Keratinocyte (primary cell): ENCODE results near the gene ZBTB45. TPM values are rescaled to one million over a fixed set of nuclear protein-coding genes. Genes with fewer than 3 reads are reported as not detected.

Source experiments
- DNase-seq: peaks from one replicate; pipeline ENCODE4 v3.0.0-alpha.2; 2011; ENCODE audit warnings: low read depth, missing footprints, low spot score
- FAIRE-seq: peaks from 2 replicates; lab custom pipeline; 2011; peaks lifted over from hg19 to GRCh38; lab: Jason Lieb, UNC
- H2AFZ ChIP-seq: 2 replicates; pipeline ENCODE4 v1.6.0; 2012; ENCODE audit warnings: low read length, control low read depth, inconsistent platforms; ENCODE audit not compliant: control insufficient read depth
- H3K27ac ChIP-seq: 2 replicates; pipeline ENCODE4 v1.5.1; 2011; ENCODE audit warnings: low read length; ENCODE audit not compliant: control insufficient read depth, insufficient read depth
- H3K27me3 ChIP-seq: 3 replicates; pipeline ENCODE4 v1.6.0; 2011; ENCODE audit warnings: low read length; ENCODE audit not compliant: control insufficient read depth, insufficient read depth; ENCODE audit errors: extremely low read depth
- H3K36me3 ChIP-seq, 2 experiments: 2 replicates in 1 of 2; 3 replicates in 1 of 2; pipeline ENCODE4 v1.5.1; 2011; ENCODE audit warnings: low read length in 2 of 2, mild to moderate bottlenecking in 1 of 2; ENCODE audit not compliant: control insufficient read depth in 2 of 2, insufficient read depth in 2 of 2; ENCODE audit errors: extremely low read depth in 1 of 2
- H3K4me1 ChIP-seq: 3 replicates; pipeline ENCODE4 v1.5.1; 2011; ENCODE audit warnings: low read length; ENCODE audit not compliant: control insufficient read depth, insufficient read depth; ENCODE audit errors: extremely low read depth
- H3K4me2 ChIP-seq: 3 replicates; pipeline ENCODE4 v1.6.0; 2011; ENCODE audit warnings: low read depth, low read length; ENCODE audit not compliant: control insufficient read depth, insufficient read depth; ENCODE audit errors: extremely low read depth
- H3K4me3 ChIP-seq, 3 experiments: fragments of 200-600 bp in 1 of 3; sonication (generic) in 1 of 3; 2 replicates in 2 of 3; 3 replicates in 1 of 3; pipeline ENCODE4 v1.5.1; 2011 to 2016; ENCODE audit warnings: low read length in 3 of 3, mild to moderate bottlenecking in 3 of 3, control low read depth in 2 of 3, inconsistent platforms in 1 of 3, low read depth in 1 of 3, mixed read lengths in 1 of 3, mixed run types in 1 of 3, moderate library complexity in 1 of 3; ENCODE audit not compliant: control insufficient read depth in 2 of 3, insufficient read depth in 2 of 3; ENCODE audit errors: extremely low read depth in 1 of 3
- H3K79me2 ChIP-seq: 2 replicates; pipeline ENCODE4 v1.6.0; 2012; ENCODE audit warnings: low read length; ENCODE audit not compliant: control insufficient read depth, insufficient read depth
- H3K9ac ChIP-seq: 3 replicates; pipeline ENCODE4 v1.6.0; 2011; ENCODE audit warnings: low read length; ENCODE audit not compliant: control insufficient read depth, insufficient read depth; ENCODE audit errors: extremely low read depth
- H3K9me1 ChIP-seq: 3 replicates; pipeline ENCODE4 v1.6.0; 2011; ENCODE audit warnings: low read length; ENCODE audit not compliant: control insufficient read depth, insufficient read depth; ENCODE audit errors: extremely low read depth
- H3K9me3 ChIP-seq: 2 replicates; pipeline ENCODE4 v1.5.1; 2012; ENCODE audit warnings: low read depth, low read length; ENCODE audit not compliant: control insufficient read depth
- H4K20me1 ChIP-seq: 3 replicates; pipeline ENCODE4 v1.6.0; 2011; ENCODE audit warnings: low read length; ENCODE audit not compliant: control insufficient read depth, insufficient read depth; ENCODE audit errors: extremely low read depth
- CTCF ChIP-seq, 3 experiments: IDR thresholded peaks in 1 of 3; conservative IDR thresholded peaks in 1 of 3; optimal IDR thresholded peaks in 1 of 3; 2 replicates in 2 of 3; 3 replicates in 1 of 3; pipeline versions ENCODE3 to v1.5.1; 2011; ENCODE audit warnings: low read length in 3 of 3, mild to moderate bottlenecking in 3 of 3, moderate library complexity in 2 of 3, control low read depth in 1 of 3, inconsistent platforms in 1 of 3; ENCODE audit not compliant: insufficient read depth in 2 of 3; ENCODE audit errors: extremely low read depth in 1 of 3
- EZH2 ChIP-seq: IDR thresholded peaks from one replicate; pipeline ENCODE4 v1.6.1; 2012; ENCODE audit warnings: inconsistent platforms, mild to moderate bottlenecking, low read length, moderate library complexity
- dilution Hi-C: fragments of 300-500 bp; cut with MboI; formaldehyde crosslinking; loops from one replicate; pipeline ENCODE4 v1.7.0; 2020; ENCODE audit warnings: low sequenced_read_pairs; ENCODE audit not compliant: extremely low pct_ligation_motif_present
- polyA plus RNA-seq, 5 experiments: library from polyadenylated mRNA; depleted of rRNA in 3 of 5; stranded (reverse) in 3 of 5; stranded (forward) in 1 of 5; unstranded in 1 of 5; fragments of >200 nt; gene quantifications; 1 replicate in 1 of 5; 2 replicates in 3 of 5; 3 replicates in 1 of 5; pipeline versions ENCODE4 v1.2.1 to v1.2.3, GENCODE V29; 2011 to 2012; ENCODE audit warnings: missing spikeins in 2 of 5, low read depth in 1 of 5, low replicate concordance in 1 of 5

The ZBTB45 gene
- polyA plus RNA-seq, 1 donor (not counting 4 experiments of a cell fraction or from before 2014, with no cell fraction given), result 3.1 TPM

GRCh38 chr19:58561373-58562121 is 41.9 kb upstream of the ZBTB45 start:
- Histone ChIP-seq H3K9me3 (no peaks in the 10 kb centered on the region), H3K36me3 (peaks cover 3 to 8% of the 10 kb centered on the region in 2 experiments), H3K4me3 (peak overlapping the region in 2 of 3 experiments; percentile 23 to 54), H3K79me2 (peaks cover 16% of the 10 kb centered on the region), H3K4me2 (peak overlapping the region; percentile 84), H3K9ac (peak overlapping the region; percentile 44), H4K20me1 (no peaks in the 10 kb centered on the region), H2AFZ (no peak overlapping the region), H3K27me3 (peaks cover 4% of the 10 kb centered on the region), H3K9me1 (no peaks in the 10 kb centered on the region), H3K4me1 (peaks cover 30% of the 10 kb centered on the region), H3K27ac (no peak overlapping the region)
- dilution Hi-C loops, result no loop called here
- FAIRE-seq, result no peak
- no peak for TF ChIP-seq EZH2
- TF ChIP-seq CTCF (optimal IDR thresholded peaks at IDR 0.05 in 1 of 3, IDR thresholded peaks at IDR 0.05 in 1 of 3, conservative IDR thresholded peaks at IDR 0.05 in 1 of 3; ENCODE audit: extremely low read depth in 1 of 3, insufficient read depth in 2 of 3, low read length in 3 of 3), result no peak
- DNase-seq, result no peak

GRCh38 chr19:58560921-58561320 is 41.3 kb upstream of the ZBTB45 start:
- no peaks in the 10 kb centered on the region for H3K9me3 ChIP-seq
- no peak for DNase-seq
- H3K27ac ChIP-seq, result no peak overlapping the region
- H4K20me1 ChIP-seq, result no peaks in the 10 kb centered on the region
- TF ChIP-seq EZH2 (no peak), CTCF (optimal IDR thresholded peaks at IDR 0.05 in 1 of 3, IDR thresholded peaks at IDR 0.05 in 1 of 3, conservative IDR thresholded peaks at IDR 0.05 in 1 of 3; ENCODE audit: extremely low read depth in 1 of 3, insufficient read depth in 2 of 3, low read length in 3 of 3) (no peak)
- peaks cover 4% of the 10 kb centered on the region for H3K27me3 ChIP-seq
- peaks cover 8 to 14% of the 10 kb centered on the region in 2 experiments for H3K36me3 ChIP-seq
- dilution Hi-C loops, result no loop called here
- no peak overlapping the region for H3K4me3 ChIP-seq
- no peak overlapping the region for H2AFZ ChIP-seq
- H3K4me1 ChIP-seq, result peaks cover 35% of the 10 kb centered on the region
- no peaks in the 10 kb centered on the region for H3K9me1 ChIP-seq
- H3K79me2 ChIP-seq, result peaks cover 22% of the 10 kb centered on the region
- FAIRE-seq, result no peak
- no peak overlapping the region for H3K9ac ChIP-seq
- no peak overlapping the region for H3K4me2 ChIP-seq
